Mammary epithelial cell (primary cell): ENCODE measurements around the gene CD8B2.
"Not testable (repeated sequence)": the region's sequence is repeated elsewhere in the genome, so short reads cannot be mapped to it uniquely, and the experiment has no call there.

ENCODE experiments used
- EZH2 ChIP-seq: IDR thresholded peaks from 2 replicates; pipeline ENCODE4 v1.6.1; 2012; ENCODE audit warnings: low read length, inconsistent platforms, borderline replicate concordance
- TF ChIP-seq, protein P1 (sequence below), 2 donors: IDR thresholded peaks in 1 of 2; conservative IDR thresholded peaks in 1 of 2; 2 replicates each; pipeline ENCODE4 v1.5.1; 2011 to 2012; ENCODE audit warnings: inconsistent platforms in 2 of 2, low read length in 2 of 2, mild to moderate bottlenecking in 2 of 2, control low read depth in 1 of 2, low read depth in 1 of 2; ENCODE audit not compliant: insufficient read depth in 1 of 2; ENCODE audit errors: extremely low read depth in 1 of 2

DNA sequence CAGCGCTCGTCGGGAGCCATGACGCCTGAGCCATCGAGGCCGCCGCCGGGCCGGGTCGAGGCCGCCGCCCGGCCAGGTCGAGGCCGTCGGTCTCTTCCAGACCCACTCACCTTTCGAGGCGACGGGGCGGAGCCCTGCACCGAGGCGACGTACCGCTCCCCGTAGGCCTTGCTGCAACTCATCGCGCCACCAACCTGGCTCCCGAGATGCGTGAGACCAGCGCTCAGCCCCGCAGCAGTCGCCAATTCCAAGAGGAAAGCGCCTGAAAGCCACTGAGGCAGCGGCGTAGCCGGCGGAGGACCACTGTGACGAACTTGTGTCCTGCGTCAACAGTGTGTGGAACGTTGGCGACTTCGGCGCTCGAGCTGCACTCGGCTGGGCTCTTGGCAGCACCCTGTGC, 19.1 kb upstream of the CD8B2 start, which contains the start of gene RGPD3:
- TF ChIP-seq, protein P1, sequence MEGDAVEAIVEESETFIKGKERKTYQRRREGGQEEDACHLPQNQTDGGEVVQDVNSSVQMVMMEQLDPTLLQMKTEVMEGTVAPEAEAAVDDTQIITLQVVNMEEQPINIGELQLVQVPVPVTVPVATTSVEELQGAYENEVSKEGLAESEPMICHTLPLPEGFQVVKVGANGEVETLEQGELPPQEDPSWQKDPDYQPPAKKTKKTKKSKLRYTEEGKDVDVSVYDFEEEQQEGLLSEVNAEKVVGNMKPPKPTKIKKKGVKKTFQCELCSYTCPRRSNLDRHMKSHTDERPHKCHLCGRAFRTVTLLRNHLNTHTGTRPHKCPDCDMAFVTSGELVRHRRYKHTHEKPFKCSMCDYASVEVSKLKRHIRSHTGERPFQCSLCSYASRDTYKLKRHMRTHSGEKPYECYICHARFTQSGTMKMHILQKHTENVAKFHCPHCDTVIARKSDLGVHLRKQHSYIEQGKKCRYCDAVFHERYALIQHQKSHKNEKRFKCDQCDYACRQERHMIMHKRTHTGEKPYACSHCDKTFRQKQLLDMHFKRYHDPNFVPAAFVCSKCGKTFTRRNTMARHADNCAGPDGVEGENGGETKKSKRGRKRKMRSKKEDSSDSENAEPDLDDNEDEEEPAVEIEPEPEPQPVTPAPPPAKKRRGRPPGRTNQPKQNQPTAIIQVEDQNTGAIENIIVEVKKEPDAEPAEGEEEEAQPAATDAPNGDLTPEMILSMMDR (conservative IDR thresholded peaks at IDR 0.05 in 1 of 2, IDR thresholded peaks at IDR 0.05 in 1 of 2; ENCODE audit: extremely low read depth in 1 of 2, insufficient read depth in 1 of 2, low read depth in 1 of 2, low read length in 2 of 2), result not testable (repeated sequence)
- not testable (repeated sequence) for TF ChIP-seq EZH2
